ENCODE results near the gene ADAM33. TPM values are rescaled to one million over a fixed set of nuclear protein-coding genes. Genes with fewer than 3 reads are reported as not detected.

Gene ADAM33
- total and polyA plus RNA-seq, 2 of the 13 experiments (the other 11 are each of a cell fraction or from before 2014, with no cell fraction given): not detected

GRCh38 chr20:3699037-3699436 is 17.2 kb upstream of the ADAM33 start (continued):
- TF ChIP-seq, protein P1, sequence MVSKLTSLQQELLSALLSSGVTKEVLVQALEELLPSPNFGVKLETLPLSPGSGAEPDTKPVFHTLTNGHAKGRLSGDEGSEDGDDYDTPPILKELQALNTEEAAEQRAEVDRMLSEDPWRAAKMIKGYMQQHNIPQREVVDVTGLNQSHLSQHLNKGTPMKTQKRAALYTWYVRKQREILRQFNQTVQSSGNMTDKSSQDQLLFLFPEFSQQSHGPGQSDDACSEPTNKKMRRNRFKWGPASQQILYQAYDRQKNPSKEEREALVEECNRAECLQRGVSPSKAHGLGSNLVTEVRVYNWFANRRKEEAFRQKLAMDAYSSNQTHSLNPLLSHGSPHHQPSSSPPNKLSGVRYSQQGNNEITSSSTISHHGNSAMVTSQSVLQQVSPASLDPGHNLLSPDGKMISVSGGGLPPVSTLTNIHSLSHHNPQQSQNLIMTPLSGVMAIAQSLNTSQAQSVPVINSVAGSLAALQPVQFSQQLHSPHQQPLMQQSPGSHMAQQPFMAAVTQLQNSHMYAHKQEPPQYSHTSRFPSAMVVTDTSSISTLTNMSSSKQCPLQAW (CRISPR knock-in tag; IDR thresholded peaks at IDR 0.05): no peak
- TF ChIP-seq ATF7 (IDR thresholded peaks at IDR 0.05): no peak
- no peak for TF ChIP-seq ATF7 (CRISPR knock-in tag; IDR thresholded peaks at IDR 0.05)
- no peak for TF ChIP-seq HBP1 (CRISPR knock-in tag; IDR thresholded peaks at IDR 0.05; ENCODE audit: low read depth)
- no peak for TF ChIP-seq SMAD3 (CRISPR knock-in tag; IDR thresholded peaks at IDR 0.05)
- TF ChIP-seq, protein P2, sequence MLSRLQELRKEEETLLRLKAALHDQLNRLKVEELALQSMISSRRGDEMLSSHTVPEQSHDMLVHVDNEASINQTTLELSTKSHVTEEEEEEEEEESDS (CRISPR knock-in tag; IDR thresholded peaks at IDR 0.05; ENCODE audit: borderline replicate concordance): no peak
- TF ChIP-seq, protein P3, sequence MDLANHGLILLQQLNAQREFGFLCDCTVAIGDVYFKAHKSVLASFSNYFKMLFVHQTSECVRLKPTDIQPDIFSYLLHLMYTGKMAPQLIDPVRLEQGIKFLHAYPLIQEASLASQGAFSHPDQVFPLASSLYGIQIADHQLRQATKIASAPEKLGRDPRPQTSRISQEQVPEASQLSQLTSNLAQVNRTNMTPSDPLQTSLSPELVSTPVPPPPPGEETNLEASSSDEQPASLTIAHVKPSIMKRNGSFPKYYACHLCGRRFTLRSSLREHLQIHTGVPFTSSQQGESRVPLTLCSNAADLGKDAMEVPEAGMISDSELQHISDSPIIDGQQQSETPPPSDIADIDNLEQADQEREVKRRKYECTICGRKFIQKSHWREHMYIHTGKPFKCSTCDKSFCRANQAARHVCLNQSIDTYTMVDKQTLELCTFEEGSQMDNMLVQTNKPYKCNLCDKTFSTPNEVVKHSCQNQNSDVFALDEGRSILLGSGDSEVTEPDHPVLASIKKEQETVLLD (CRISPR knock-in tag; IDR thresholded peaks at IDR 0.05; ENCODE audit: low read depth): no peak
- no peak for TF ChIP-seq CBX1 (IDR thresholded peaks at IDR 0.05; ENCODE audit: low read depth)

DNA sequence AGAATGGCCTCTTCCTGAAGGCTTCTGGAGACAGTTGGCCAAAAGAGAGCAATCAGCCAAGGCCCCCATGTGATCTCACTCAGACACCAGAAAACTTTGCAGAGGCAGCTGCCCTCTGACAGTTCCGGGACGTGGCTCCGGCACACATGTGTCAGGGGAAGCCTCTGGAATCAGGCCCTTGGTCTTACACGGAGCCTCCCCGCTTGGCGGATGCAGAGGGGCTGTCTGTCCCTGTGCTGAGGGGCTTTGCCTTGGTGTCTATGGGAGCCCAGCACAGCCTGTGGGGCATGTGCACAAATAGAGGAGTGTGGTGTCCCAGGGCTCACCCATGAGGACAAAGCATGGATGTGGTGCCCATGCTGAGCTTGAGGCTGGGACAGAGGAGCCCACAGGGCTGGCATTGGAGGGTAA is 16.8 kb upstream of the ADAM33 start:
- 37% methylated on average over 6 of the region's 6 CpGs for WGBS (ENCODE audit: low lambda C conversion rate)
- peaks cover 24% of the 10 kb centered on the region for H3K4me1 ChIP-seq (ENCODE audit: insufficient read depth, low read length)
- no peak overlapping the region for H2AFZ ChIP-seq (ENCODE audit: low read length)
- TF ChIP-seq ZNF674 (CRISPR knock-in tag; IDR thresholded peaks at IDR 0.05; ENCODE audit: low read depth) (no peak), BRD4 (CRISPR knock-in tag; IDR thresholded peaks at IDR 0.05) (no peak), MBD4 (IDR thresholded peaks at IDR 0.05; ENCODE audit: borderline replicate concordance, low read length) (no peak)
- FAIRE-seq: no peak
- CTCF ChIA-PET (ENCODE audit: low intra/inter-chr PET ratio, low total read pairs): no interaction called here
- H3K4me3 ChIP-seq (replicated peaks in 1 of 3; ENCODE audit: insufficient read depth in 1 of 3, low read depth in 2 of 3, low read length in 3 of 3): no peak overlapping the region
- H3K36me3 ChIP-seq (replicated peaks in 1 of 2; ENCODE audit: control insufficient read depth in 1 of 2, insufficient read depth in 2 of 2, low read length in 2 of 2): no peaks in the 10 kb centered on the region
- peak; percentile 2; the same call in 1 of the 3 replicates for ATAC-seq
- in situ Hi-C loops (cut with HindIII; ENCODE audit: extremely low pct_ligation_motif_present, low pct_unique_long_range_greater_than_20kb) (no loop called here), intact Hi-C loops (cut with micrococcal nuclease; ENCODE audit: unreplicated experiment) (no loop called here)
- no peak overlapping the region for H3K27ac ChIP-seq (ENCODE audit: extremely low read length, insufficient read depth, low read length)
- H3K4me2 ChIP-seq (ENCODE audit: low read depth, low read length): no peak overlapping the region
- no peak for DNase-seq (ENCODE audit: low spot score)
- H3K27me3 ChIP-seq (ENCODE audit: control insufficient read depth in 1 of 2, insufficient read depth in 2 of 2, low read length in 2 of 2): peaks cover 21 to 52% of the 10 kb centered on the region in 2 experiments; a peak in 3 of 5 replicates
- no peak overlapping the region for H3K9ac ChIP-seq (ENCODE audit: insufficient read depth, low read depth, low read length)
- no TSS peak for BruUV-seq (replicated peaks)
- POLR2A ChIA-PET: interaction anchor here (0.6 kb wide), 1 partner anchor 36 kb away, joined by 3 read pairs; no protein-coding TSS in a partner anchor
- H3K9me3 ChIP-seq (ENCODE audit: low read length): peaks cover 5% of the 10 kb centered on the region; the same call in 1 of the 2 replicates
- no peaks in the 10 kb centered on the region for H3K79me2 ChIP-seq (ENCODE audit: insufficient read depth, low read length)
- no peaks in the 10 kb centered on the region for H4K20me1 ChIP-seq (ENCODE audit: insufficient read depth, low read length)
